GM12864 (cell line): ENCODE data around the gene CERS6.

ENCODE experiments used
- DNase-seq: peaks from one replicate; pipeline ENCODE4 v3.0.0-alpha.2; 2011; ENCODE audit warnings: low read depth
- H3K4me3 ChIP-seq: 2 replicates; pipeline ENCODE4 v1.5.1; 2011; ENCODE audit warnings: mild to moderate bottlenecking, low read depth, low read length, control low read depth
- CTCF ChIP-seq: IDR thresholded peaks from 2 replicates; pipeline ENCODE4 v1.5.1; 2011; ENCODE audit warnings: low read depth, mild to moderate bottlenecking, moderate library complexity, low read length, control low read depth, inconsistent platforms; ENCODE audit errors: missing control alignments

CERS6 gene

GRCh38 chr2:168599738-168600137 is 143.7 kb downstream of the CERS6 start:
- DNase-seq: no peak
- TF ChIP-seq CTCF: no peak
- no peak overlapping the region for H3K4me3 ChIP-seq

- no peak for TF ChIP-seq CTCF
- DNase-seq: no peak
- H3K4me3 ChIP-seq: no peak overlapping the region
Measured at GRCh38 chr2:168600949-168601348, 144.9 kb downstream of the CERS6 start.

- DNase-seq: peak; percentile 46
- H3K4me3 ChIP-seq: no peak overlapping the region
- no peak for TF ChIP-seq CTCF
Measured at GRCh38 chr2:168601741-168602140, 145.7 kb downstream of the CERS6 start.

GRCh38 chr2:168602379-168602778 is 146.3 kb downstream of the CERS6 start:
- H3K4me3 ChIP-seq: no peak overlapping the region
- no peak for TF ChIP-seq CTCF
- DNase-seq: no peak

GRCh38 chr2:168602846-168603401 is 146.9 kb downstream of the CERS6 start:
- H3K4me3 ChIP-seq: no peak overlapping the region
- DNase-seq: no peak
- no peak for TF ChIP-seq CTCF

- H3K4me3 ChIP-seq: no peak overlapping the region
- no peak for TF ChIP-seq CTCF
- DNase-seq: no peak
Measured at GRCh38 chr2:168603439-168603961, 147.4 kb downstream of the CERS6 start.

GRCh38 chr2:168604252-168604651 is 148.2 kb downstream of the CERS6 start:
- no peak overlapping the region for H3K4me3 ChIP-seq
- no peak for TF ChIP-seq CTCF
- DNase-seq: no peak
